Measurements from ENCODE around the gene SCN1B. TPM values are rescaled to one million over a fixed set of nuclear protein-coding genes. Genes with fewer than 3 reads are reported as not detected.

Gene SCN1B
- total RNA-seq, 3 donors from 2014 or later (not counting 1 experiment from before 2014, with no cell fraction given), result 0.94 to 1.5 (median 1.1) TPM

DNA sequence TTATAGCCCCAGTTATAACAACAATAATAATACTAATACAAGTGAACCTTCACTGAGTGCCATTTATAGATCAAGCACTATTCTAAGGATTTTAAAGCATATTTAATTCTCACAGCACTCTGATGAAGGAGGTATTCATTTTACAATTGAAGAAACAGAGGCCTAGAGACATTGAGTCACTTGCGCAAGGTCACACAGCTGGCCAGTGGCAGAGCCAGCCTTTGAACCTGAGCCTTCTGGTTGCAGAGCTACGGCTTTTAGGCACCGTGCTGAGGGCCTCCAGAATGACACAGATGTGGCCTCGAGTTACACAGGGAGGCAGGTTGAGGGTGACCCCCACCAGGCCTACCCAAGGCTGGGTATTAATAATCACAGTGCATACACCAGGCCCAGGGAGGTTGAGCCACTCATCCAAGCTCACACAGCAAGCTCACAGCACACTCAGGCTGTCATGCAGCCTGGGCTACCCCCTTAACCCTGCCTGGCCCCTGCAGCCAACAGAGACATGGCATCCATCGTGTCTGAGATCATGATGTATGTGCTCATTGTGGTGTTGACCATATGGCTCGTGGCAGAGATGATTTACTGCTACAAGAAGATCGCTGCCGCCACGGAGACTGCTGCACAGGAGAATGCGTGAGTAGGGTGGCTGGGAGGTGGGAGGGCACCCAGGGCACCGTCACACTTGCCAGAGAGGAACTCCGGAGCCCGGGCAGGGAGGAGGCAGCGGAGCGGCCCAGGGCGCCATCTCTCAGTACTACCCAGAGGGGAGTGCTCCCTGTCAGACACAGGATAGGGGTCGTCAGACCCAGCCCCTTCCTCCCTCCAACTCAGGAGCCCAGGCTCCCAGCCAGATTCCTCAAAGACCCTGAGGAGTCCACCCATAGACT is 8.6 kb downstream of the SCN1B start:
- TF ChIP-seq, protein P1, sequence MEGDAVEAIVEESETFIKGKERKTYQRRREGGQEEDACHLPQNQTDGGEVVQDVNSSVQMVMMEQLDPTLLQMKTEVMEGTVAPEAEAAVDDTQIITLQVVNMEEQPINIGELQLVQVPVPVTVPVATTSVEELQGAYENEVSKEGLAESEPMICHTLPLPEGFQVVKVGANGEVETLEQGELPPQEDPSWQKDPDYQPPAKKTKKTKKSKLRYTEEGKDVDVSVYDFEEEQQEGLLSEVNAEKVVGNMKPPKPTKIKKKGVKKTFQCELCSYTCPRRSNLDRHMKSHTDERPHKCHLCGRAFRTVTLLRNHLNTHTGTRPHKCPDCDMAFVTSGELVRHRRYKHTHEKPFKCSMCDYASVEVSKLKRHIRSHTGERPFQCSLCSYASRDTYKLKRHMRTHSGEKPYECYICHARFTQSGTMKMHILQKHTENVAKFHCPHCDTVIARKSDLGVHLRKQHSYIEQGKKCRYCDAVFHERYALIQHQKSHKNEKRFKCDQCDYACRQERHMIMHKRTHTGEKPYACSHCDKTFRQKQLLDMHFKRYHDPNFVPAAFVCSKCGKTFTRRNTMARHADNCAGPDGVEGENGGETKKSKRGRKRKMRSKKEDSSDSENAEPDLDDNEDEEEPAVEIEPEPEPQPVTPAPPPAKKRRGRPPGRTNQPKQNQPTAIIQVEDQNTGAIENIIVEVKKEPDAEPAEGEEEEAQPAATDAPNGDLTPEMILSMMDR (IDR thresholded peaks at IDR 0.05), result no peak
- no peak for DNase-seq
- H3K27me3 Mint-ChIP-seq (ENCODE audit: low read depth in 2 of 2), result peaks cover under 1 to 17% of the 10 kb centered on the region in 2 donors
- H3K4me1 ChIP-seq (ENCODE audit: control insufficient read depth, insufficient read depth, low read length), result peaks cover 44% of the 10 kb centered on the region
- H3K27ac Mint-ChIP-seq, result no peak overlapping the region
- no peak overlapping the region for H3K4me3 ChIP-seq (ENCODE audit: low read length)
- no peaks in the 10 kb centered on the region for H3K9me3 Mint-ChIP-seq
- no peak overlapping the region for H3K27ac ChIP-seq (ENCODE audit: low read length)
- H3K36me3 Mint-ChIP-seq, result no peaks in the 10 kb centered on the region
- intact Hi-C loops (cut with micrococcal nuclease), result no loop called here
- no peaks in the 10 kb centered on the region for H3K36me3 ChIP-seq (ENCODE audit: control insufficient read depth, insufficient read depth, low read length)
- 56% methylated on average over 17 of the region's 17 CpGs for WGBS (ENCODE audit: insufficient coverage)
- ATAC-seq, result no peak
- no peaks in the 10 kb centered on the region for H3K9me3 ChIP-seq (ENCODE audit: control insufficient read depth, insufficient read depth, low read length)
- H3K27me3 ChIP-seq (ENCODE audit: control insufficient read depth, insufficient read depth, low read length), result no peaks in the 10 kb centered on the region
- H3K4me1 Mint-ChIP-seq, result peaks cover 16 to 32% of the 10 kb centered on the region in 2 donors
- no peak overlapping the region for H3K4me3 Mint-ChIP-seq

DNA sequence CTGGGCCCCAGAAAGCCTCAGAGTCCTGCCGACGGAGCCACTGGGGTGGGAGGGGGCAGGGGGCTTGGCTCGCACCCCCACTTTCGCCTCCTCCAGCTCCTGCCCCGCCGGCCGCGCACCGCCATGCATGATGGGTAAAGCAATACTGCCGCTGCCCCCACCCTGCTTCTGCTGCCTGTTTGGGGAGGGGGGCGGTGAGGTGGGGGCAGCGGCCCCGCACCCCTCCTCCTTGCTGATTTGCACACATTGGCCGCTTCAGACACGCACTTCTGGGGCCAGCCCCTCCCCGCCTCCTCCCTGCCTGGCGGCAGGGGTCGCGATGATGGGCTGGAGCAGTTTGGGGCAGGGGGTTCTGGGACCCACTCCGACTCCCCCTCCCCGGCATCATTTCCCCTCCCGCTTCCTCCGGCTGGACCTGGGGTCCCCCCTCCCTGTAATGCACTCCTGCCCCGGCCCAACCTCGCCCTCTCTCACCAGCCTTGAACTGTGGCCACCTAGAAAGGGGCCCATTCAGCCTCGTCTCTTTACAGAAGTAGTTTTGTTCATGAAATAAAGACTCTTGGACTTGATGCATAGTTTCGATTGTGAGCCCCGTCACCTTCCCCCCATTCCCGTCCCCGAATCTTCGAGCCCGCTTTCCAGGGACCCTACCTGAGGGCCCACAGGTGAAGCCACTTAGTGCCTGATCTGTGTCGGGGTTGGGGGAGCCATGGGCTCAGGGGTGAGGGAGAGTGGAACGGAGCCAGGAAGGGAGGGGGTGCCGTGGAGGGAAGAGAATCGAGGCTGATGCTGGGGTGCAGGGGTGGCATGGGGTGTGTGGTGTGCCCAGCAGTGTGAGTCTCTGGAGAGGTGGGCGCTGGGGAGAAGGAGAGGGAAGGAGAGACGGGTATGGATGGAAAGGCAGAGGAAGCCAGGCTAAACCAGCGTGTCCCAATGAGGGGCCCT is 9.9 kb downstream of the SCN1B start:
- H3K9me3 ChIP-seq (ENCODE audit: control insufficient read depth, insufficient read depth, low read length), result no peaks in the 10 kb centered on the region
- H3K36me3 Mint-ChIP-seq, result no peaks in the 10 kb centered on the region
- peak overlapping the region in 1 of 2 donors; percentile 69 for H3K27ac Mint-ChIP-seq
- no peaks in the 10 kb centered on the region for H3K27me3 ChIP-seq (ENCODE audit: control insufficient read depth, insufficient read depth, low read length)
- peaks cover 13 to 21% of the 10 kb centered on the region in 2 donors for H3K27me3 Mint-ChIP-seq (ENCODE audit: low read depth in 2 of 2)
- H3K4me3 Mint-ChIP-seq, result peak overlapping the region; percentile 81
- DNase-seq (peak in 1 of 2 donors; percentile 33), ATAC-seq (peak; percentile 11 to 28 (median 24))
- no peaks in the 10 kb centered on the region for H3K36me3 ChIP-seq (ENCODE audit: control insufficient read depth, insufficient read depth, low read length)
- TF ChIP-seq, protein P1 (IDR thresholded peaks at IDR 0.05), result no peak
- H3K4me1 ChIP-seq (ENCODE audit: control insufficient read depth, insufficient read depth, low read length), result peaks cover 44% of the 10 kb centered on the region
- peak overlapping the region; percentile 13 for H3K4me3 ChIP-seq (ENCODE audit: low read length)
- H3K27ac ChIP-seq (ENCODE audit: low read length), result peak overlapping the region; percentile 43
- intact Hi-C loops (cut with micrococcal nuclease), result no loop called here
- peaks cover 21 to 40% of the 10 kb centered on the region in 2 donors for H3K4me1 Mint-ChIP-seq
- H3K9me3 Mint-ChIP-seq, result no peaks in the 10 kb centered on the region
- 18% methylated on average over 36 of the region's 39 CpGs for WGBS (ENCODE audit: insufficient coverage)

DNA sequence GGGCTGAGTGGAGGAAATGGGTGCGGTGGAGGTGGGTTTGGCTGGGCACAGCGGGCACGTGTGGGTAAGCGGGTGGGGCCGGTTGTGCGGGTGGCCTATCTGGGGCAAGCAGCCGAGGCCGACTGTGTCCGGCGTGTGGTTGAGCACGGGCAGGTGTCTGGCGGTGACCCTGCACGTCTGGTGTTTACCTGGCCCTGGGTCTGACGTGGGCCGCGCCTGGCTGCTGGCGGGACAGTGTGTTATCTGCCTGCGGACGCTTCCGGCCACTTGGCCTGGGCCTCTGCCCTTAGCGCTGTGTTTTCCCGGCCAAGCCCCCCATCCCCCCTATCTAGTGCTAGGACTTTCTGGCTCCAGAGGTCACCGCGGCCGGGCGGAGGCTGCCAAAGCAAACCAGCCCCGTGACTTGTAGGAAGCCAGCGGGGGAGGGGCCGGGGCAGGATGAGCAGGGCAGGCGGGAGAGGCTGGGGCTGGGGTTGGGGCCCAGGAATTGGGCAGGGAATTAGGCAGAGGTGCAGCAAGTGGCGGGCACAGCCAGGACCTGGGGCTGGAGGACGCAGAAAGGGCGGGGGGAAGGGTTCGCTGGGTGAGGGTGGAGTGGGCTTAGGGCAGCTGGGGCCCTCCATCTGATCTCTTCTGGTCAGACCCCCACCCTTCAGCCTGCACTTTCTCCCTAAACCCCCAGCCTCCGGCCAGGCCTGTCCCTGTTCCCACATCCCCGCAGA is 10.7 kb downstream of the SCN1B start:
- ATAC-seq, result peak; percentile 53 to 62 (median 55)
- DNase-seq, result peak; percentile 27 to 42
- Histone ChIP-seq H3K4me3 (ENCODE audit: low read length) (peak overlapping the region; percentile 8), H3K27ac (ENCODE audit: low read length) (peak overlapping the region; percentile 38), H3K4me1 (ENCODE audit: control insufficient read depth, insufficient read depth, low read length) (peaks cover 49% of the 10 kb centered on the region), H3K27me3 (ENCODE audit: control insufficient read depth, insufficient read depth, low read length) (no peaks in the 10 kb centered on the region), H3K9me3 (ENCODE audit: control insufficient read depth, insufficient read depth, low read length) (no peaks in the 10 kb centered on the region), H3K36me3 (ENCODE audit: control insufficient read depth, insufficient read depth, low read length) (no peaks in the 10 kb centered on the region)
- TF ChIP-seq, protein P1 (IDR thresholded peaks at IDR 0.05), result no peak
- peak overlapping the region in 1 of 2 donors; percentile 69 for H3K27ac Mint-ChIP-seq
- H3K4me3 Mint-ChIP-seq, result peak overlapping the region; percentile 81
- H3K36me3 Mint-ChIP-seq, result no peaks in the 10 kb centered on the region
- H3K27me3 Mint-ChIP-seq (ENCODE audit: low read depth in 2 of 2), result peaks cover 15 to 23% of the 10 kb centered on the region in 2 donors
- no peaks in the 10 kb centered on the region for H3K9me3 Mint-ChIP-seq
- peaks cover 21 to 45% of the 10 kb centered on the region in 2 donors for H3K4me1 Mint-ChIP-seq
- intact Hi-C loops (cut with micrococcal nuclease), result no loop called here
- WGBS (ENCODE audit: insufficient coverage), result 9% methylated on average over 35 of the region's 36 CpGs
